Measurements from ENCODE around the gene LIMS1.
A peak's percentile ranks its signal among the peaks of the same experiment; 100 is the strongest.
"Not testable (repeated sequence)": the region's sequence is repeated elsewhere in the genome, so short reads cannot be mapped to it uniquely, and the experiment has no call there.

Gene LIMS1

GRCh38 chr2:108635630-108636354 lies 101.5 kb downstream of the LIMS1 start:
- no peak for DNase-seq (ENCODE audit: low read depth)

- peak; percentile 95 for DNase-seq (ENCODE audit: low read depth)
Measured at GRCh38 chr2:108637304-108637669, 103.0 kb downstream of the LIMS1 start.

- peak; percentile 95 for DNase-seq (ENCODE audit: low read depth)
Measured at GRCh38 chr2:108640731-108641130, 106.5 kb downstream of the LIMS1 start.

- DNase-seq (ENCODE audit: low read depth): no peak
Measured at GRCh38 chr2:108641756-108642155, 107.5 kb downstream of the LIMS1 start.

GRCh38 chr2:108643261-108643849 lies 109.1 kb downstream of the LIMS1 start:
- no peak for DNase-seq (ENCODE audit: low read depth)

GRCh38 chr2:108643862-108644261 lies 109.6 kb downstream of the LIMS1 start:
- DNase-seq (ENCODE audit: low read depth): not testable (repeated sequence)

GRCh38 chr2:108644446-108644845 lies 110.2 kb downstream of the LIMS1 start:
- DNase-seq (ENCODE audit: low read depth): not testable (repeated sequence)

- DNase-seq (ENCODE audit: low read depth): peak; percentile 51
Measured at GRCh38 chr2:108648796-108649195, 114.5 kb downstream of the LIMS1 start.

- DNase-seq (ENCODE audit: low read depth): not testable (repeated sequence)
Measured at GRCh38 chr2:108650465-108650864, 116.2 kb downstream of the LIMS1 start.

- not testable (repeated sequence) for DNase-seq (ENCODE audit: low read depth)
Measured at GRCh38 chr2:108651468-108651867, 117.2 kb downstream of the LIMS1 start.

- peak; percentile 97 for DNase-seq (ENCODE audit: low read depth)
Measured at GRCh38 chr2:108652187-108652931, 118.1 kb downstream of the LIMS1 start.

GRCh38 chr2:108653425-108653824 lies 119.2 kb downstream of the LIMS1 start:
- not testable (repeated sequence) for DNase-seq (ENCODE audit: low read depth)

GRCh38 chr2:108653849-108654248 lies 119.6 kb downstream of the LIMS1 start:
- peak; percentile 50 for DNase-seq (ENCODE audit: low read depth)

- peak; percentile 70 for DNase-seq (ENCODE audit: low read depth)
Measured at GRCh38 chr2:108654521-108655125, 120.4 kb downstream of the LIMS1 start.

- DNase-seq (ENCODE audit: low read depth): not testable (repeated sequence)
Measured at GRCh38 chr2:108655270-108655669, 121.0 kb downstream of the LIMS1 start.

GRCh38 chr2:108656282-108656681 lies 122.0 kb downstream of the LIMS1 start:
- DNase-seq (ENCODE audit: low read depth): not testable (repeated sequence)

- DNase-seq (ENCODE audit: low read depth): not testable (repeated sequence)
Measured at GRCh38 chr2:108657517-108657916, 123.2 kb downstream of the LIMS1 start.

GRCh38 chr2:108658553-108658952 lies 124.3 kb downstream of the LIMS1 start:
- DNase-seq (ENCODE audit: low read depth): not testable (repeated sequence)

- DNase-seq (ENCODE audit: low read depth): not testable (repeated sequence)
Measured at GRCh38 chr2:108661493-108661892, 127.2 kb downstream of the LIMS1 start.

- peak; percentile 88 for DNase-seq (ENCODE audit: low read depth)
Measured at GRCh38 chr2:108662207-108662612, 127.9 kb downstream of the LIMS1 start.

GRCh38 chr2:108663346-108663745 lies 129.1 kb downstream of the LIMS1 start:
- not testable (repeated sequence) for DNase-seq (ENCODE audit: low read depth)

GRCh38 chr2:108664089-108664488 lies 129.8 kb downstream of the LIMS1 start:
- DNase-seq (ENCODE audit: low read depth): not testable (repeated sequence)
